Heart left ventricle (tissue), 16 donors: ENCODE data around the gene GABPB1. TPM values are rescaled to one million over a fixed set of nuclear protein-coding genes. Genes with fewer than 3 reads are reported as not detected.

Experiments used
- ATAC-seq, 4 donors: fragments of 200-7000 bp; cut with Tn5 transposase; one replicate each; pipeline ENCODE4 v1.9.1; 2020 to 2022; ENCODE audit warnings: moderate library complexity in 4 of 4, mild to moderate bottlenecking in 3 of 4, moderate number of reproducible peaks in 1 of 4
- DNase-seq, 5 donors: peaks; one replicate each; pipeline ENCODE4 v3.0.0-alpha.2; 2020
- H3K27ac ChIP-seq, 12 donors: fragments of 200-600 bp; sonication (generic) in 4 of 12; one replicate each; pipeline versions ENCODE4 v1.5.0 to v1.8.0; 2016 to 2022; ENCODE audit warnings: mild to moderate bottlenecking in 2 of 12
- H3K27me3 ChIP-seq, 9 donors: fragments of 200-600 bp; sonication (generic) in 2 of 9; one replicate each; pipeline versions ENCODE4 v1.5.1 to v1.8.0; 2016 to 2022; ENCODE audit warnings: mild to moderate bottlenecking in 3 of 9
- H3K36me3 ChIP-seq, 9 donors: fragments of 200-600 bp; sonication (generic) in 2 of 9; one replicate each; pipeline versions ENCODE4 v1.5.0 to v1.8.0; 2018 to 2022; ENCODE audit warnings: mild to moderate bottlenecking in 2 of 9
- H3K4me1 ChIP-seq, 12 donors: fragments of 200-600 bp; sonication (generic) in 4 of 12; one replicate each; pipeline versions ENCODE4 v1.5.0 to v1.8.0; 2016 to 2022; ENCODE audit warnings: mild to moderate bottlenecking in 3 of 12
- H3K4me3 ChIP-seq, 12 donors: fragments of 200-600 bp; sonication (generic) in 4 of 12; one replicate each; pipeline versions ENCODE4 v1.5.0 to v1.8.0; 2017 to 2022; ENCODE audit warnings: mild to moderate bottlenecking in 9 of 12, moderate library complexity in 4 of 12
- H3K9me3 ChIP-seq, 12 donors: fragments of 200-600 bp; sonication (generic) in 4 of 12; one replicate each; pipeline versions ENCODE4 v1.5.0 to v1.8.0; 2016 to 2022; ENCODE audit warnings: mild to moderate bottlenecking in 1 of 12
- POLR2A ChIP-seq, 2 donors: fragments of 450-650 bp; IDR thresholded peaks; one replicate each; pipeline ENCODE4 v1.6.1; 2017; ENCODE audit warnings: antibody characterized with exemption in 2 of 2, mild to moderate bottlenecking in 2 of 2, moderate library complexity in 2 of 2
- WGBS, 4 donors: extraction: QIAGEN DNeasy Blood & Tissue Kit in 2 of 4; methylation state at CpG; one replicate each; pipeline versions ENCODE4 v1.1.5 to v1.1.7; 2013 to 2018; 5-methylcytosine and 5-hydroxymethylcytosine counted together
- intact Hi-C, 10 donors: fragments of 100-400 bp; cut with DNase I; formaldehyde crosslinking; loops; one replicate each; pipeline versions ENCODE4 v1.11.1 to v1.14.2; 2022
- polyA plus RNA-seq, 2 donors: library from polyadenylated mRNA; stranded (reverse); fragments of 200-250 nt; gene quantifications; one replicate each; pipeline ENCODE4 v1.2.3, GENCODE V29; 2013
- total RNA-seq, 9 donors: library from RNA; depleted of rRNA in 2 of 9; stranded (reverse); fragments of >200 nt in 2 of 9; fragmentation: NEBNext Ultra II Directional in 3 of 9; extraction: Animal tissue kit (Norgen Biotek cat#: 25700) in 3 of 9; gene quantifications; one replicate each; pipeline versions ENCODE4 v1.1.0 to v1.2.4, GENCODE V29; 2016 to 2023
- TF ChIP-seq, protein P1 (sequence below), 12 donors: fragments of 200-600 bp; sonication (generic) in 4 of 12; IDR thresholded peaks; one replicate each; pipeline versions ENCODE4 v1.5.0 to v1.8.0; 2018 to 2022; ENCODE audit warnings: antibody characterized with exemption in 12 of 12, mild to moderate bottlenecking in 5 of 12
- donor health status: ischemic (EF 13 %, LVEDD 7.1; RV severe dilation, severe dysfunction).
- donor health status: healthy with polysubstance abuse.
- donor health status: DM: no; HTN: yes; CAD: no.
- donor health status: DM: no; HTN: no; CAD: no.
- donor health status: ischemic (EF 25% LVEDD 6.9; RV normal size, moderate dysfunction).
- donor health status: ischemic (EF 25% LVEDD 5.7; RV mildly dilated, moderate dysfunction).
- donor health status: healthy.
- donor health status: DM: yes; HTN: yes; CAD: no.
- donor health status: ischemic (EF 35%, LVEDD 5.7; RV mildly dilated, moderate dysfunction).
- donor health status: nonischemic (EF 11% LVEDD 7.7; RV severe dilation, severe dysfunction).
- donor health status: DM: yes; HTN: yes; CAD: no.
- donor health status: PGD.
- donor health status: ischemic (EF 29% LVEDD 5.4; RV normal size, mild dysfunction).
- donor health status: nonischemic (EF 23%, LVEDD 6.1; RV moderate dilation, normal function).

The GABPB1 gene
- total and polyA plus RNA-seq, 11 donors = 3.6 to 14.2 (median 9.6) TPM

DNA sequence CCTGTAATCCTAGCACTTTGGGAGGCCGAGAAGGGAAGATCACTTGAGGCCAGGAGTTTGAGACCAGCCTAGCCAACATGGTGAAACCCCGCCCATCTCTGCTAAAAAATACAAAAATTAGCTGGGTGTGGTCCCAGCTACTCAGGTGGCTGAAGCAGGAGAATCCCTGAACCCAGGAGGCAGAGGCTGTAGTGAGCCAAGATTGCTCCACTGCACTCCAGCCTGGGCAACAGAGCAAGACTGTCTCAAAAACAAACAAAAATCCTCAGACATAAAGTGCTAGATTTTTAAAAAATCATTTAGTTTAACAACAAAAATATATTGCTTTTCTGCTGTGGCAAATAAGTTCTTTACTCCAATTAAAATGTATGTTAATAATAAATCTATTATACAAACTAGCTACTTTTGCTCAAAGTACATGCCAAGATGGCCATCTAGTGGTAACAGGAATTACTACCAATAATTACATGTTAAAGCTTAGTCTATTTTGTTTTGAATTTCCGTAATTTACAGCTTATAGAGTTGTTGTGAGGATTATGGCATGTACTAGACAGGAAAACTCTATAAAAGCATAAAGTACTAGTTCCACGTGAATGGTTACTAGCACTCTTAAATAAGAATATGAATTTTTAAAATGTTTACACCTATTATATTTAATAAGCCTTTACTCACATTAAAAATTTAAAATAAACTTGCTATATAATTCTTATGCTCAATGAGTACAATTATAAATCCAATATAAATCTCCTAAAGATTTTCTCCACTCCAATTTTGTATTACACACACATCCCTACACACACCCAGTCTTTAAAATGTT is 39.0 kb downstream of the GABPB1 start:
- Histone ChIP-seq H3K4me1 (peaks cover 0 to 12% (median 0%) of the 10 kb centered on the region in 12 donors), H3K36me3 (no peaks in the 10 kb centered on the region), H3K4me3 (no peak overlapping the region), H3K27ac (no peak overlapping the region), H3K27me3 (no peaks in the 10 kb centered on the region), H3K9me3 (no peaks in the 10 kb centered on the region)
- no peak for DNase-seq
- TF ChIP-seq, protein P1, sequence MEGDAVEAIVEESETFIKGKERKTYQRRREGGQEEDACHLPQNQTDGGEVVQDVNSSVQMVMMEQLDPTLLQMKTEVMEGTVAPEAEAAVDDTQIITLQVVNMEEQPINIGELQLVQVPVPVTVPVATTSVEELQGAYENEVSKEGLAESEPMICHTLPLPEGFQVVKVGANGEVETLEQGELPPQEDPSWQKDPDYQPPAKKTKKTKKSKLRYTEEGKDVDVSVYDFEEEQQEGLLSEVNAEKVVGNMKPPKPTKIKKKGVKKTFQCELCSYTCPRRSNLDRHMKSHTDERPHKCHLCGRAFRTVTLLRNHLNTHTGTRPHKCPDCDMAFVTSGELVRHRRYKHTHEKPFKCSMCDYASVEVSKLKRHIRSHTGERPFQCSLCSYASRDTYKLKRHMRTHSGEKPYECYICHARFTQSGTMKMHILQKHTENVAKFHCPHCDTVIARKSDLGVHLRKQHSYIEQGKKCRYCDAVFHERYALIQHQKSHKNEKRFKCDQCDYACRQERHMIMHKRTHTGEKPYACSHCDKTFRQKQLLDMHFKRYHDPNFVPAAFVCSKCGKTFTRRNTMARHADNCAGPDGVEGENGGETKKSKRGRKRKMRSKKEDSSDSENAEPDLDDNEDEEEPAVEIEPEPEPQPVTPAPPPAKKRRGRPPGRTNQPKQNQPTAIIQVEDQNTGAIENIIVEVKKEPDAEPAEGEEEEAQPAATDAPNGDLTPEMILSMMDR (IDR thresholded peaks at IDR 0.05) = peak; percentile 50 to 75 (median 64)
- TF ChIP-seq POLR2A (IDR thresholded peaks at IDR 0.05) = no peak
- intact Hi-C loops = no loop called here
- ATAC-seq = no peak
- 57 to 64% (median 61%) methylated on average over 4 of the region's 4 CpGs for WGBS, 4 donors

DNA sequence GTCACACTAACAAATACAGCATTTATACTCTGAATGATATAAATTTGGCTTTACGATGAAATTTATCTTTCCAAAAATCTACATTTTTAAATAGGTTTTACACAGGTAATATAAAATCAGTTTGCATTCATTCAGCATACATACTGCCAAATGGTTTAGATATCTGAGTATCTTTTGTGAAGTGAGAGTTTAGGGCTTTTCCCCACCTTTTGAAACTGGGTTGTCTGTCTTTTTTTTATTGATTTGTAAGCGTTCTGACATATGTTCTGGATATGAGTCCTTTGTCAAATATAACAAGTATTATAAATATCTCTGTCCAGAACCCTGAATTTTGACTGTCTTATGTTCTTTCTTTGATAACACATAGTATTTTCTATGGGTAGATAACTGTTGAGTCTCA is 42.4 kb downstream of the GABPB1 start:
- H3K9me3 ChIP-seq = peaks cover 0 to 9% (median 6%) of the 10 kb centered on the region in 12 donors
- intact Hi-C loops = no loop called here
- no peak for ATAC-seq

DNA sequence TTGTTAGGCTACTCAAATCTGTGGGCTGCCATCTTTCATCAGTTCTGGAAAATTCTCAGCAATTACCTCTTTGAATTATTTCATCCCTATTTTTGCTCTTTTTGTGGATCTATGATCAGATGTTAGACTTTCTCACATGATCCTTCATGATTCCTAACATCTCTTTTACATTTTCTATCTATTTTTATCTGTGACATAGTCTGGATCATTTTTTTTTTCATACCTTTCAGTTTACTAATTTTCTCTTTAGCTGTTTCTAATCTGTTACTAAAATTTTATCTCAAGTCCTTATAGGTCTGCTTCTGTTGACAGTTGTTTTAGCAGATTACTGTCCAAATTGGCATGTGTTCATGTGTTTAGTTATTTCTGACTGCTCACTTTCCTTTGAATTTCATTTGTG is 47.2 kb downstream of the GABPB1 start:
- Histone ChIP-seq H3K36me3 (peaks cover 0 to 33% (median 14%) of the 10 kb centered on the region in 9 donors), H3K4me1 (no peaks in the 10 kb centered on the region), H3K9me3 (peaks cover 0 to 18% (median 8%) of the 10 kb centered on the region in 12 donors), H3K27ac (no peak overlapping the region), H3K4me3 (no peak overlapping the region), H3K27me3 (no peaks in the 10 kb centered on the region)
- ATAC-seq (no peak), DNase-seq (no peak)
- intact Hi-C loops = no loop called here
- TF ChIP-seq POLR2A (IDR thresholded peaks at IDR 0.05) = no peak
- TF ChIP-seq, protein P1 (IDR thresholded peaks at IDR 0.05) = no peak

More for the DNA sequence above, 42.4 kb downstream of the GABPB1 start:
- peaks cover 0 to 9% (median 0%) of the 10 kb centered on the region in 9 donors for H3K36me3 ChIP-seq
- 87 to 94% (median 90%) methylated on average over 2 of the region's 2 CpGs for WGBS, 4 donors
- DNase-seq = no peak
- no peak overlapping the region for H3K4me3 ChIP-seq
- TF ChIP-seq POLR2A (IDR thresholded peaks at IDR 0.05) = no peak
- H3K27me3 ChIP-seq = no peaks in the 10 kb centered on the region
- H3K4me1 ChIP-seq = peaks cover 0 to 4% (median 0%) of the 10 kb centered on the region in 12 donors
- no peak overlapping the region for H3K27ac ChIP-seq

DNA sequence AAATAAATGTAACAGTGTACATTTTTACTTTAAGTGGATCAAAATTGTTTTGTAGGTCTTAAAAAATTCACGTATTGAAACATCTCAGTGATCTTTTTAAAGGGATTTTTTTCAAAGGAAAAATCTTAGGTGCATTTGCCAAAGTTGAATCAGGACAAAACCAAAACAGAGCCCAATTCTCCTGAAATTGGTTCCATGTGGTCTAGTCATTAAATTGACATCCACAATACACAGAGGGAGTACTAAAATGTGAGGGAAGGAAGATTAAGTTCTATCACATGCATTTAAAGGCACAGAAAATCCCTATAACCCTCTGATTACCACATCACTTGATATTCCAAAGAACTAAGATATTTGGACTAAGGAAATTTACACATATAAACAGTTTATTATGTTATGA is 50.2 kb downstream of the GABPB1 start:
- TF ChIP-seq POLR2A (IDR thresholded peaks at IDR 0.05) = no peak
- TF ChIP-seq, protein P1 (IDR thresholded peaks at IDR 0.05) = no peak
- no peak overlapping the region for H3K4me3 ChIP-seq
- intact Hi-C loops = no loop called here
- peaks cover 0 to 18% (median 8%) of the 10 kb centered on the region in 12 donors for H3K9me3 ChIP-seq
- H3K4me1 ChIP-seq = no peaks in the 10 kb centered on the region
- no peak for ATAC-seq
- H3K36me3 ChIP-seq = peaks cover 0 to 57% (median 39%) of the 10 kb centered on the region in 9 donors
- no peak for DNase-seq
- no peak overlapping the region for H3K27ac ChIP-seq
- no peaks in the 10 kb centered on the region for H3K27me3 ChIP-seq
- WGBS, 4 donors = 70 to 86% (median 76%) methylated on average over 1 of the region's 1 CpG
